LNCaP clone FGC (cell line): Measurements from ENCODE around the gene RNF5.

Experiments
- DNase-seq: peaks from one replicate; pipeline ENCODE4 v3.0.0-alpha.2; 2011; ENCODE audit warnings: low read depth
- H3K4me3 ChIP-seq: 2 replicates; pipeline ENCODE4 v1.5.1; 2011; ENCODE audit warnings: mild to moderate bottlenecking, low read depth, low read length, control low read depth
- TF ChIP-seq, protein P1 (sequence below): IDR thresholded peaks from 2 replicates; pipeline ENCODE4 v1.5.1; 2012; ENCODE audit warnings: mild to moderate bottlenecking; ENCODE audit not compliant: control insufficient read depth, insufficient read depth; ENCODE audit errors: extremely low read depth

RNF5 gene

DNA sequence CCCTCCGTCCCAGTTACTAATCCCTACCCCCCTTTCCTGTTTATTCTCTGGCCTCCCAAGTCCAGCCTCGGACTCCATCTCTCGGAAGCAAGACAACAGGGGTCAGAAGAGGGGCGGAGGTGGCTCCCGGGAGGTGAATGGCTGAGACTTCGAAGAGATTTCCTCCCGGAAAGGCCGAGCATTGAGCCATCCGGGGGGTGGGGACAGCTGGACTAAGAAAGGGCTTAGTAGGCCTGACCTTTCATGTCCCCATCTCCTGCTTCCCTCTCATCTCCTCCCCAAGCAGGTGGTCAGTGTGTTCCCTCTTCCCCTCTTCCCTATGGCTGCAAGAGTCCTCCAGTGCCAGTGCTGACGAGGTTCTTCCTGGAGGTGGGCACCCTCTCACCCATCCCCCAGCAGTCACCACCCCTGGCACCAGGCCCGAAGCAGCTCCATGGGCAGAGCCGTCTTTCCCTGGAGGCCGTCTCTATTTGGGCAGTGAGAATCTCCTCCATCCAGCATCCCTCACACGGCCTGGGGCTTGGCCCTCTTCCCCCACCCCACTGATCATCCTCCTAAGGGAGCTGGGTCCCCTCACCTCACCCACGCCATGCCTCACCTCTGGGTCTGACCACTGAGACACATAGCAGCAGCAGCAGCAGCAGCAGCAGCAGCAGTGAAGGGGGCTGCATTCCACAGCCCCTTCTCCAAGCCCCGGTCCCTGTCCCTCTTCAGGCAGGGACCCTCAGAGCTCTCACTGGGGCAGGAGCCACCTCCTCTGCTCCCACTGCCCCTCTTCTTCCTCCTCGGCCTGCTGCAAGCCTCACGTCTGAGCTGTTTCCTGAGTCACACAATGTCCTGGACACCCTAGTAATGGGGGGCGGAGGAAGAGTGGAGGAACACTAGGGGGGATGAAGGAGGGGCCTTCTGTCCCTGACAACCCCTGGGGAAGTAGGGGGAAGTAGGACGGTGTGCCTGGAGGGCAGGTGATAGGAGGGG, 45.3 kb downstream of the RNF5 start, which contains the start of gene NOTCH4:
NOTCH4 (minus strand) TSS at position 810 of the 978 bp plus-strand sequence; CDS start at position 671, 139 bp downstream.
- H3K4me3 ChIP-seq = no peak within 1 kb of the TSS
- DNase-seq = no peak
- TF ChIP-seq, protein P1, sequence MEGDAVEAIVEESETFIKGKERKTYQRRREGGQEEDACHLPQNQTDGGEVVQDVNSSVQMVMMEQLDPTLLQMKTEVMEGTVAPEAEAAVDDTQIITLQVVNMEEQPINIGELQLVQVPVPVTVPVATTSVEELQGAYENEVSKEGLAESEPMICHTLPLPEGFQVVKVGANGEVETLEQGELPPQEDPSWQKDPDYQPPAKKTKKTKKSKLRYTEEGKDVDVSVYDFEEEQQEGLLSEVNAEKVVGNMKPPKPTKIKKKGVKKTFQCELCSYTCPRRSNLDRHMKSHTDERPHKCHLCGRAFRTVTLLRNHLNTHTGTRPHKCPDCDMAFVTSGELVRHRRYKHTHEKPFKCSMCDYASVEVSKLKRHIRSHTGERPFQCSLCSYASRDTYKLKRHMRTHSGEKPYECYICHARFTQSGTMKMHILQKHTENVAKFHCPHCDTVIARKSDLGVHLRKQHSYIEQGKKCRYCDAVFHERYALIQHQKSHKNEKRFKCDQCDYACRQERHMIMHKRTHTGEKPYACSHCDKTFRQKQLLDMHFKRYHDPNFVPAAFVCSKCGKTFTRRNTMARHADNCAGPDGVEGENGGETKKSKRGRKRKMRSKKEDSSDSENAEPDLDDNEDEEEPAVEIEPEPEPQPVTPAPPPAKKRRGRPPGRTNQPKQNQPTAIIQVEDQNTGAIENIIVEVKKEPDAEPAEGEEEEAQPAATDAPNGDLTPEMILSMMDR = no peak

DNA sequence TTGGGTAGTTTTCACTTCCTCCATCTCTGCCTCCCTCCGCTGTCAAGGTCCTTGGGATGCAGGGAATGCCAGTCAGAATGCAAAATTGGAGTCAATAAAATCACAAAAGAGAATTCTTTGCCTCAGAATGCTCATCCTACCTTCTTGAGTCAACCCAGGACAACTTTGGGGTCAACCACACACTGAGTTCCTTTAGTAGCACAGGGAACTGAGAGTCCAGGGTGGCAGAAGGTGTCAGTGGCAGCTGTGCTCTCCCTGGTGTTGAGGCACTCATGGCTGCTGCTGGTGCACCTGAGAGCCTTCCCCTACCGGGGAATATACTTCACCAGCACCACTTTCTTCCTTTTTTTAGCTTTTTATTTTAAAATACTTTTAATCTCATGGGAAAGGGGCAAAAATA, 46.5 kb downstream of the RNF5 start:
- H3K4me3 ChIP-seq = no peak overlapping the region
- TF ChIP-seq, protein P1 = no peak
- no peak for DNase-seq

DNA sequence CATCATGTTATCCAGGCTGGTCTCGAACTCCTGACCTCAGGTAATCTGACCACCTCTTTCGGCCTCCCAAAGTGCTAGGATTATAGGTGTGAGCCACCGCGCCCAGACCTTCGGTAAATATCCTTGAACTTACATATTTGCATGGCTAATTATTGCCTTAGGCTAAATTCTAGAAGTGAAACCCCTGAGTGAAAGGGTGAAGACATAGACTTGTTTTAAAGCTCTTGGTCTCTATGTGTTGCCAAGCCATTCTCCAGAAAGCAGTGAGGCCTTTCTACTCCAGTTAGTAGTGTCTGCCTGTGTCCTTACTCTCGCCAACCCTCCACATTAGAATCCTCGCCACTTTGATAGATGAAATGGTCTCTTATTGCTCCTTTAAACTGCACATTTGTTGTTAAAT, 48.2 kb downstream of the RNF5 start:
- no peak for DNase-seq
- H3K4me3 ChIP-seq = no peak overlapping the region
- TF ChIP-seq, protein P1 = no peak
